Gastrocnemius medialis (tissue), 4 donors: Measurements from ENCODE around the gene ZFP69B.

Experiments used
- POLR2A ChIP-seq, 2 donors: fragments of 450-650 bp; IDR thresholded peaks; one replicate each; pipeline ENCODE4 v1.6.1; 2017; ENCODE audit warnings: antibody characterized with exemption in 2 of 2, mild to moderate bottlenecking in 2 of 2, moderate library complexity in 2 of 2
- TF ChIP-seq, protein P1 (sequence below), 5 experiments: fragments of 450-650 bp in 3 of 5; fragments of 200-600 bp in 2 of 5; sonication (generic) in 2 of 5; IDR thresholded peaks in 4 of 5; conservative IDR thresholded peaks in 1 of 5; 1 replicate in 4 of 5; 2 replicates in 1 of 5; pipeline ENCODE4 v1.5.1; 2016 to 2019; ENCODE audit warnings: antibody characterized with exemption in 5 of 5, mild to moderate bottlenecking in 3 of 5, moderate library complexity in 3 of 5

DNA sequence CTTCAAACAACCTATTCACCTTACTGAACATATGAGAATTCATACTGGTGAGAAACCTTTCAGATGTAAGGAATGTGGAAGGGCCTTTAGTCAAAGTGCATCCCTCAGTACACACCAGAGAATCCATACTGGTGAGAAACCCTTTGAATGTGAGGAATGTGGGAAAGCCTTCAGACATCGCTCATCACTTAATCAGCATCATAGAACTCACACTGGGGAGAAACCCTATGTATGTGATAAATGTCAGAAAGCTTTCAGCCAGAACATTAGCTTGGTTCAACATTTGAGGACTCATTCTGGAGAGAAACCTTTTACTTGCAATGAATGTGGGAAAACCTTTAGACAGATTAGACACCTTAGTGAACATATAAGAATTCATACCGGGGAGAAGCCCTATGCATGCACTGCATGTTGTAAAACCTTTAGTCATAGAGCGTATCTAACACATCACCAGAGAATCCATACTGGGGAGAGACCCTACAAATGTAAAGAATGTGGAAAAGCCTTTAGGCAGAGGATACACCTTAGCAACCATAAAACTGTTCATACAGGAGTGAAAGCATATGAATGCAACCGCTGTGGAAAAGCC lies 45.1 kb downstream of the ZFP69B start:
- TF ChIP-seq, protein P1, sequence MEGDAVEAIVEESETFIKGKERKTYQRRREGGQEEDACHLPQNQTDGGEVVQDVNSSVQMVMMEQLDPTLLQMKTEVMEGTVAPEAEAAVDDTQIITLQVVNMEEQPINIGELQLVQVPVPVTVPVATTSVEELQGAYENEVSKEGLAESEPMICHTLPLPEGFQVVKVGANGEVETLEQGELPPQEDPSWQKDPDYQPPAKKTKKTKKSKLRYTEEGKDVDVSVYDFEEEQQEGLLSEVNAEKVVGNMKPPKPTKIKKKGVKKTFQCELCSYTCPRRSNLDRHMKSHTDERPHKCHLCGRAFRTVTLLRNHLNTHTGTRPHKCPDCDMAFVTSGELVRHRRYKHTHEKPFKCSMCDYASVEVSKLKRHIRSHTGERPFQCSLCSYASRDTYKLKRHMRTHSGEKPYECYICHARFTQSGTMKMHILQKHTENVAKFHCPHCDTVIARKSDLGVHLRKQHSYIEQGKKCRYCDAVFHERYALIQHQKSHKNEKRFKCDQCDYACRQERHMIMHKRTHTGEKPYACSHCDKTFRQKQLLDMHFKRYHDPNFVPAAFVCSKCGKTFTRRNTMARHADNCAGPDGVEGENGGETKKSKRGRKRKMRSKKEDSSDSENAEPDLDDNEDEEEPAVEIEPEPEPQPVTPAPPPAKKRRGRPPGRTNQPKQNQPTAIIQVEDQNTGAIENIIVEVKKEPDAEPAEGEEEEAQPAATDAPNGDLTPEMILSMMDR (IDR thresholded peaks at IDR 0.05 in 4 of 5, conservative IDR thresholded peaks at IDR 0.05 in 1 of 5) = no peak
- no peak for TF ChIP-seq POLR2A (IDR thresholded peaks at IDR 0.05)
